HG03432 (cell line): Measurements from ENCODE around the gene LGALS7B.
A peak's percentile ranks its signal among the peaks of the same experiment; 100 is the strongest.
"Not testable (repeated sequence)": the region's sequence is repeated elsewhere in the genome, so short reads cannot be mapped to it uniquely, and the experiment has no call there.

Experiments
- ATAC-seq: cut with Tn5 transposase; IDR thresholded peaks from one replicate; pipeline ENCODE4 v1.9.1; 2021; ENCODE audit warnings: mild to moderate bottlenecking, moderate library complexity; ENCODE audit not compliant: unreplicated experiment

The LGALS7B gene

DNA sequence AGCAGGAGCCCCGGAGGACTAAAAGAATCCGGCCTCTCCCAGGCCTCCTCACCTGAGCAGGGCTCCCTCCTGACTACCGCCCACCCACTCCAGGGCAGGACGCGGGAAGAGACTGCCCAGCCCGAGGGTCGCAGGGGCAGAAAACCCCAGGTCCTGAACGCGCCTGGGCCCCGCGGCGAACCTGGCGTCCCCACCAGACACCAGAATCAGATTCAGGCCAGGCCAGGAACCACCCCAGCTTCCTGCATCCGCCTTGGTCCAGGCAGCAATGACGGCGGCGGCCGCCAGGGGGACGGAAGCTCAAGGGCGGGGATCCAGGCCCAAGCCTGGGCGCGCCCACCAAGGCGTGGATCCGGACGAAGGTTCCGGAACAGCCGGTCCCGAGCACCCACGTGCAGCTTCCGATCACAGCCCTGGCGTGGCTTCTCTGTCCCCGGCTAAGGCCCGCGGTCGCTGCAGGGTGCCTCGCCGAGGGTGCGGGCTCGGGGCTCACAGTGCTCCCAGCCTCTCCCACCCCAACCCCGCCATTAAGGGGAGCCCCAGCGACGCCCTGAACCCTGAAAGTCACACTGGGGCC lies 19.3 kb upstream of the LGALS7B start:
- peak; percentile 68 for ATAC-seq

DNA sequence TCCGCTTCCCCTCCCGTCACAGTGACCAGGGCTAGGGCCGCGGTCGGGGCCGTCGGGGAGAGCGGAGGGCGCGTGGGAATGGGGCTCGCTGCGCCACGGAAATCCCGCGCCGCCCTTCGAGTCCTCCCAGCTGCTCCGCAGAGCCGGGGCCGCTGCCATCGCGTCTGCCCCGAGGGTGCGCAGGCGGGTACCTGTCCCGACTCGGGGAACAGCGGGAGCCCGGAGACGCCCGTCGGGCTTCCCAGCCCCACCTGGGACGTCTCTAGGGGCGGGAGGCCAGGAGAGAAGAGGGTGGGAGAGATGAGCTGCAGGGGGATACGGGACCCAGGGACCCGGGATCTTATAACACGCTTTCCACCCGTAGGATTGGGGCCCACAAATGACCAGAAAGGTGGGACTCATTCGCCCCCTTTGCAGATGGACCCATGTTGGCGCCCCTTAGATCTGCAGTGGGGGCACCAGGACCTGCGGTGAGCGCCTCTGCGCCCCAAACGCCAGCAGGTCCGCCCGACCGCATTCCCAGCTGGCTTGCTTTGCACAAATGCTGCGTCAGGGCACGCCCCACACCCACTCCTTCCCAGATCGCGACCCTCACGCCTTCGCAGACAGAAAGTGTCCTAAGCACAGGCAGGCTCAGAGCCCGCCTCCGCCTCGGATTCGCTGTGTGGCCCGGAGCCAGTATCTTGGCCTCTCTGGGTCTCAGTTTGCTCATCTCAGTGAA lies 18.6 kb upstream of the LGALS7B start:
- peak; percentile 15 for ATAC-seq

DNA sequence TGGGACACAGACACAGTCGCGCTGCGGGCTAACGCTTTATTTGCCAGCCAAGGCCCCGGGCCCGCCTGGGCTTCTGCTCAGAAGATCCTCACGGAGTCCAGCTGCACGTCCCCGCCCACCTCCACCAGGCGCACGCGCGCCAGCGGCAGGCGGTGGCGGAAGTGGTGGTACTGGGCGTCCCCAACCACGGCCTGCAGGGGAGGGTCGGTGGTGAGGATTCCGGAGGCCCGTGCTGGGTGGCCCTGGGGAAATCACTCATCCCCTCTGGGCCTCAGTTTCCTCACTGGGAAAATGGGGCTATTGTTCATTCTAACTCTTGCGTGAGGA lies 18.1 kb upstream of the LGALS7B start:
- ATAC-seq: peak; percentile 53

DNA sequence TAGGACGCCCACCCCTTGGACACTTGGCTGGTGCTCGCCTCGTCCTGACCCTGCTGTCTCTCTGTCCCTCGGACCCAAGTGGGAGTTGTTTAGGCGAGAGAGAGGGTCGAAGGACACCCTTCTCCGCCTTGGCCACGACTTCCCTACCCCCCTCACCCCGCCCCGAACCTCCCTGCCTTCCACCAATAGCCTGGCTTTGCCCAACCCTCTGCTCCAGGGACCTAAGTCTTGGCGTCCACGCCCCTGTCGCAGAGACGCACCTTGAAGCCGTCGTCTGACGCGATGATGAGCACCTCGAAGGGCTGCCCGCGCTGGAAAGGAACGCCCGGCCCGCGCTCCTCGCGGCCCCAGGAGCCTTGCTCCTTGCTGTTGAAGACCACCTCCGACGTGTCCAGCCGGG lies 17.4 kb upstream of the LGALS7B start:
- not testable (repeated sequence) for ATAC-seq

DNA sequence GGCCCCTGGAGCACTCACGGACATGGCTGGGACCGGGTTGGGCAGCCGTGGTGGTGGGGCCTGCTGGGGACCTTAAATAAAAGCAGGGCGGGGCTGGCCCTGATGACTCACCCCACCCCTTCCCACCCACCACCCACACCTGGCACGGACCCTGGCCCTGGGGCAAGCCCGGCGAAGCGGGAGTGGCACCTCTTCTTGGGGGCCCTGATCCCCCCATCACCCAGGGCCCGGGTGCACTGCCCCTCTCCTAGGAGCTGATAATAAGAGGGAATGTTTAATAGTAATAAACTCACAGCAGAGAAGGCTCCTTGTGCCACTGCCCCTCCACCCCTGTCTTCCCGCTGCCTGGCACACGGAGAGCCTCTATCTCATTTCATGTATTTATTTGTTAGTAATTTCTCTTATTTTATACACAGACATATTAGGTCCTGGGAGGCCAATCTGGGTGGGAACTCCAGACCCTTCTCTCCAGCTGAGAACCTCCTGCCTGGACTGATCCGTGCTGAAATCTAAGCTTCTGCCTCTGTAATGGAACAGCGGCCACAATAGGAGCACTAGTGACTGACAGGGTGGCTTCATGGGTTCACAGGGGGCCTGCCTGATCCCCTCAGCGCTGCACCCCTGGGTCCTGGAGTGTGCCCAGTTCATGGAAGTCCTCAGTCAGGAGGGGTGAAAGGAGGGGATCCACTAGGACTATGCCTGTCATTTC lies 15.4 kb upstream of the LGALS7B start, which contains the start of gene LGALS7:
LGALS7 (minus strand) TSS at position 49 of the 709 bp plus-strand sequence; CDS start at position 24, 25 bp downstream.
- no peak for ATAC-seq

DNA sequence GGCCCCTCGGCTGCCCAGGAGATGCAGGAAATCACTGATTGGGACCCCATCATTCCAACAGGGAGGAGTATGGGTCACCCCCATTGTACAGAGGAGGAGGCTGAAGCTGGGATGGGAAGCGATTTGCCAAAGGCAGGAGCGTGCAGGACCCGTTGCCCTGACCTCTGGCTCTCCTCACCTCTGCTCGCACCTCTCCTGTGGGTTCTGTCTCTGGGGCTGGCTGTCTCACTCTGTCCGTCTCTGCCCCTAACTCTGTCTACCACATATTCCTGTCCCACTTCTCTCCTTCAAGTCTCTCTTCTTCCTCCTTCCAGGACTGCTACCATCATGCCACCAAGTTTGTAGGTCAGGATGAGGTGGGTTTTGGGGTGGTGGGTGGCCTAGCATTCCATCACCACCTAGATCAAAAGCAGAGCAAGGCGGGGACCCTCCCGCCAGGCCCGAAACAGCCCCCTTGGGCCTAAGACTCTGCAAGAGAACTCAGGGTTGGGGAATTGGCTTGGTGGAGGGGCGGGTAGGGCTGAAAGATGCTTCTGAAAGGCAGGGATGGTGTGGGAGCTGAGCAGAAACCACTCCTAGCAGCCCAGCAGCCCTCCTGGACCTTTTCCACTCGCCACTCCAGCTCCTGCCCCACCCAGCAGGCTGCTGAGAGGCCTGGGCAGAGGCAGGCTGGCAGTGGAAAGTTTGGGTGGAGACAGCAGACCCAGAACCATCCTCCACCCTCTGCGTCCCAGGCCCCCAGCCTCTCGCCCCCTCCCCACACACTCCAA lies 14.6 kb upstream of the LGALS7B start:
- no peak for ATAC-seq

DNA sequence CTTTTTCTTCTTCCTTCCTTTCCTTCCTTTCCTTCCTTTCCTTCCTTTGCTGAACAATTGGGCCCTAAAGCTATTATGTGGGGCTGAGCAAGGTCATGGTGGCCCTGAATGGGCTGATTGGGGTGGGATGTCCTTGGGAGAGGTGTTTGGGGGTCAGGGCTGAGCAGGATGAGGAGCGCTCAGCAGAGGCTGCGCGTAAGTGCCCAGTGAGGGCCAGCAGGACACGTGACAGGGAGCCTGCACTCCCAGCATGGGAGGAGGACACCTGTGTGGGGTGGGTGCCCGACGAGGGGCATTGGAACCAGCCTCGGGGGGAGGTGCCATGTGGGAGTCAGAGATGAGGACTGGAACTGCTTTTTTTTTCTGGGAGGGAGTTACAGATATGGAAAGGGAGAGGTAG lies 10.3 kb upstream of the LGALS7B start:
- no peak for ATAC-seq

DNA sequence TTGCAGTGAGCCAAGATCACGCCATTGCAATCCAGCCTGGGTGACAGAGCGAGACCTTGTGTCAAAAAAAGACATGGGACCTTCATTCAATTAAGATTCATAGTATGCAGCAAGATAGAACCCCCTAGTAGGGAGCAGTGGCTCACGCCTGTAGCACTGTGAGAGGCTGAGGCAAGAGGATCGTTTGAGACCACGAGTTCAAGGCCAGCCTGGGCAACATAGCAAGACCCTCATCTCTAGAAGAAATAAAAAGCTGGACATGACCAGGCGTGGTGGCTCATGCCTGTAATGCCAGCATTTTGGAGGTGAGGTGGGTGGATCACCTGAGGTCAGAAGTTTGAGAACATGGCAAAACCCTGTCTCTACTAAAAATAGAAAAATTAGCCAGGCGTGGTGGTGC lies 8.6 kb upstream of the LGALS7B start:
- ATAC-seq: no peak

DNA sequence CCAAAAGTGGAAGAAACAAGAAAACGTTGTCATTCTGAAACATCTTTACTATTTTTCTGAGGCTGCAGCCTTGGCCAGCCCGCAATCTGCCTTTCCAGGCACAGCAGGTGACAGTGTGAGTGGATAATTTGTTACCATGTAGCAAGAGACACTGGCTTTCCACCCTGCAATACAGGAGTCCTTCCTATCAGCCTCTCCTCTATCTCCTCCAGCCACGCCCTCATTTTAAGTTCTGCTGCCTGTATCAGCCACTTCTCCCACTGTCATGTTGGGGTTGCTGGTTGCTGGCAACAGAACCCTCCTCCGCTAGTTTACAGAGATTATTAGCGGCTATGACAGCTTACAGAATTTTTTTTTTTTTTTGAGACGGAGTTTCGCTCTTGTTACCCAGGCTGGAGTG lies 7.9 kb upstream of the LGALS7B start:
- no peak for ATAC-seq

DNA sequence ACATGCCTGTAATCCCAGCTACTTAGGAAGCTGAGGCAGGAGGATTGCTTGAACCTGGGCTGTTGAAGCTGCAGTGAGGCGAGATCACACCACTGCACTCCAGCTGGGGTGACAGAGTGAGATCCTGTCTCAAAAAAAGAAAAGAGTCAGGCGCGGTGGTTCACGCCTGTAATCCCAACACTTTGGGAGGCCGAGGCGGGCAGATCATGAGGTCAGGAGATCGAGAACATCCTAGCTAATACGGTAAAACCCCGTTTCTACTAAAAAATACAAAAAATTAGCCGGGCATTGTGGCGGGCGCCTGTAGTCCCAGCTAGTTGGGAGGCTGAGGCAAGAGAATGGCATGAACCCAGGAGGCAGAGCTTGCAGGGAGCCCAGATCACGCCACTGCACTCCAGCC lies 6.8 kb upstream of the LGALS7B start:
- ATAC-seq: not testable (repeated sequence)

DNA sequence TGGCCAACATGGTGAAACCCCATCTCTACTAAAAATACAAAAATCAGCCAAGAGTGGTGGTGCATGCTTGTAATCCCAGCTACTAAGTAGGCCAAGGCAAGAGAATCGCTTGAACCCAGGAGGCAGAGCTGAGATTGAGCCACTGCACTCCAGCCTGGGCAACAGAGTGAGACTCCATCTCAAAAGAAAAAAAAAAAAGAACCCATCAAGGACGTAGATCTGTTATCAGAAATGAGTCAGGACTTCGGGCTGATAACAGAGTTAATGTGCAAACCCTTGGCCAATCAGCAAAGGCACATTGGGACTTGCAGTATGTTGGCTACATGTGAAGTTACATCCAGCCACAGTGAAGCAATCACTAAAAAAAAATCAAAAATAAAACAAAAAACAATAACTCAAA lies 4.8 kb upstream of the LGALS7B start:
- ATAC-seq: no peak

DNA sequence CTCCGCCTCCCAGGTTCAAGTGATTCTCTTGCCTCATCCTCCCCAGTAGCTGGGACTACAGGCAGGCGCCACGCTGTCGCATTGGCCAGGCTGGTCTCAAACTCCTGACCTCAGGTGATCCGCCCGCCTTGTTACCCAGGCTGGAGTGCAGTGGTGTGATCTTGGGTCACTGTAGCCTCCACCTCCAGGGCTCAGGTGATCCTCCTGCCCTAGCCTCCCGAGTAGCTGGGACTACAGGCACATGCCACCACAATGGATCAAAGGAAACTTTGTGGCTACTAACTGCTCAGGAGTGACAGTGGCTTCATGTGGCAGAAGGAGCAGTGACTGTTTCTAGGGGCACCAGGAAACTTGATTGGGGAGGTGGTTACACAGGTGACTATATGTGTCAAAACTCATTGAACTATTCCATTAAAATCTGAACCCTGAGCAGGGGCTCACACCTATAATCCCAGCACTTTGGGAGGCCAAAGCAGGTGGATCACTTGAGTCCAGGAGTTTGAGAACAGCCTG lies 3.8 kb upstream of the LGALS7B start:
- ATAC-seq: no peak

DNA sequence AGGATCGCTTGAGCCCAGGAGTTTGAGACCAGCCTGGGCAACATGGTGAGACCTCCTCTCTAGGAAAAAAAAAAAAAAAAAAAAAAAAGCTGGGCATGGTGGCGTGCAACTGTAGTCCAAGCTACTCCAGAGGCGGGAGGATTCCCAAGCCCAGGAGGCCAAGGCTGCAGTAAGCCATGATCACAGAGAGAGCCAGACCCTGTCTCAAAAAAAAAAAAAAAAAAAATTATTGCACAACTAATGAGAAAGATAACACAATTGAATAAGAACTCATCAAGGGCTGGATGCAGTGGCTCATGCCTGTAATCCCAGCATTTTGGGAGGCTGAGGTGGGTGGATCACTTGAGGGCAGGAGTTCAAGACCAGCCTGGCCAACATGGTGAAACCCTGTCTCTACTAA lies 2.9 kb upstream of the LGALS7B start:
- ATAC-seq: not testable (repeated sequence)

DNA sequence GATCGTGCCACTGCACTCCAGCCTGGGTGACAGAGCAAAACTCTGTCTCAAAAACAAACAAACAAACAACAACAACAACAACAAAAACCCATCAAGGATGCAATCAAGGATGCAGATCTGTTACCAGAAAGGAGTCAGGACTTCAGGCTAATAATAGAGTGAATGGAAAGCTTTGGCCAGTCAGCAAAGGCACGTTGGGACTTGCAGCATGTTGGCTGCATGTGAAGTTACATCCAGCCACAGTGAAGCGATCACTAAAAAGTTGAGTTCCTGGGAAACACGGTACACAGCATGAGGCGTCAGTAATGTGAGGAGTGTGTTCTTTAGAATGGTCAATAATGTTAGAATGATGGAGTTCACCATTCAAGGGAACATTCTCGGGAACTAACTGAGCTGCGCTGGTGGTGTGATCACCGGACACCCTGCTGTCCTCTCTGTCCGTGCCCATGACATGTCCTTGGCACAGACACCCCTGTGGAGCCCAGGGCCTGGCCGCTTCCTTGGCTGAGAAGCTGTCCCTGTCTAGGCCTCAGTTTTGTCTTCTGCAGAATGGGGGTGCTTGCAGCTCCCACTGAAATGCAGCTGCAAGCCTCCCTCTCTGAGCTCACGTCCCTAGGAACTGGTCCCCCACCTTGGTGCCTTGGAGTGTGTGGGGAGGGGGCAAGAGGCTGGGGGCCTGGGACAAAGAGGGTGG lies 2.3 kb upstream of the LGALS7B start:
- no peak for ATAC-seq

DNA sequence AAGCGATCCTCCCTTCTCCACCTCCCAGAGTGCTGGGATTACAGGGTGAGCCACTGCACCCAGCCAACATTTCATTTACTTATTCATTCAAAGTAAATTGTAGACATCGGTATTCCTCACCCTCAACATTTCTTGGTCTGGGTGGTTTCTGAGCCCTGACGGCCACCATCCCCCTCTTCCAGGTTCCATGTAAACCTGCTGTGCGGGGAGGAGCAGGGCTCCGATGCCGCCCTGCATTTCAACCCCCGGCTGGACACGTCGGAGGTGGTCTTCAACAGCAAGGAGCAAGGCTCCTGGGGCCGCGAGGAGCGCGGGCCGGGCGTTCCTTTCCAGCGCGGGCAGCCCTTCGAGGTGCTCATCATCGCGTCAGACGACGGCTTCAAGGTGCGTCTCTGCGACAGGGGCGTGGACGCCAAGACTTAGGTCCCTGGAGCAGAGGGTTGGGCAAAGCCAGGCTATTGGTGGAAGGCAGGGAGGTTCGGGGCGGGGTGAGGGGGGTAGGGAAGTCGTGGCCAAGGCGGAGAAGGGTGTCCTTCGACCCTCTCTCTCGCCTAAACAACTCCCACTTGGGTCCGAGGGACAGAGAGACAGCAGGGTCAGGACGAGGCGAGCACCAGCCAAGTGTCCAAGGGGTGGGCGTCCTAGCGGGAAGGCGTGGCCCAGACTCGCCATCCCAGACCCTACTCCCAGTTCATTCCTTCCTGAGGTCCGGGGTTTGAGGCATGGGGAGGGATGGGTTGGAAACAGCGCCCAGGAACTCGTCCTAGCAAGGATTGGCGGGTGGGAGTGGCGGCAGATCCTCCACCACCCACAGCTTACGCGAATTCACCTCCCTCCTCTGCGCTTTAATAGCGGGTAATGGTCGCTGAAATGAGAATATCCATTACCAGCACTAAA lies 1.8 kb downstream of the LGALS7B start:
- not testable (repeated sequence) for ATAC-seq

DNA sequence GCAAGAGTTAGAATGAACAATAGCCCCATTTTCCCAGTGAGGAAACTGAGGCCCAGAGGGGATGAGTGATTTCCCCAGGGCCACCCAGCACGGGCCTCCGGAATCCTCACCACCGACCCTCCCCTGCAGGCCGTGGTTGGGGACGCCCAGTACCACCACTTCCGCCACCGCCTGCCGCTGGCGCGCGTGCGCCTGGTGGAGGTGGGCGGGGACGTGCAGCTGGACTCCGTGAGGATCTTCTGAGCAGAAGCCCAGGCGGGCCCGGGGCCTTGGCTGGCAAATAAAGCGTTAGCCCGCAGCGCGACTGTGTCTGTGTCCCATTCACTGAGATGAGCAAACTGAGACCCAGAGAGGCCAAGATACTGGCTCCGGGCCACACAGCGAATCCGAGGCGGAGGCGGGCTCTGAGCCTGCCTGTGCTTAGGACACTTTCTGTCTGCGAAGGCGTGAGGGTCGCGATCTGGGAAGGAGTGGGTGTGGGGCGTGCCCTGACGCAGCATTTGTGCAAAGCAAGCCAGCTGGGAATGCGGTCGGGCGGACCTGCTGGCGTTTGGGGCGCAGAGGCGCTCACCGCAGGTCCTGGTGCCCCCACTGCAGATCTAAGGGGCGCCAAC lies 2.6 kb downstream of the LGALS7B start:
- peak; percentile 72 for ATAC-seq

DNA sequence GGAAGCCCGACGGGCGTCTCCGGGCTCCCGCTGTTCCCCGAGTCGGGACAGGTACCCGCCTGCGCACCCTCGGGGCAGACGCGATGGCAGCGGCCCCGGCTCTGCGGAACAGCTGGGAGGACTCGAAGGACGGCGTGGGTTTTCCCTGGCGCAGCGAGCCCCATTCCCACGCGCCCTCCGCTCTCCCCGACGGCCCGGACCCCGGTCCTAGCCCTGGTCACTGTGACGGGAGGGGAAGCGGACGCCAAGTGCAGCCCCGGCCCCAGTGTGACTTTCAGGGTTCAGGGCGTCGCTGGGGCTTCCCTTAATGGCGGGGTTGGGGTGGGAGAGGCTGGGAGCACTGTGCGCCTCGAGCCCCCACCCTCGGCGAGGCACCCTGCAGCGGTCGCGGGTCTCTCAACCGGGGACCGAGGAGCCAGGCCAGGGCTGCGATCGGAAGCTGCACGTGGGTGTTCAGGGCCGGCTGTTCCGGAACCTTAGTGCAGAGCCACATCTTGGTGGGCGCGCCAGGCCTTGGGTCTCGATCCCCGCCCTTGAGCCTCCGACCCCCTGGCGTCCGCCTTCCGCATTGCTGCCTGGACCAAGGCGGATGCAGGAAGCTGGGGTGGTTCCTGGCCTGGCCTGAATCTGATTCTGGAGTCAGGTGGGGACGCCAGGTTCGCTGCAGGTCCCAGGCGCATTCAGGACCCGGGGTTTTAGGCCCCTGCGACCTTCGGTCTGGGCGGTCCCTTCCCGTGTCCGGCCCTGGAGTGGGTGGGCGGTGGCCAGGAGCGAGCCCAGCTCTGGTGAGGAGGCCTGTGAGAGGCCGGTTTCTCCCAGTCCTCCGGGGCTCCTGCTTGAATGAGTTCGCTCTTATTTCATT lies 3.5 kb downstream of the LGALS7B start:
- no peak for ATAC-seq

DNA sequence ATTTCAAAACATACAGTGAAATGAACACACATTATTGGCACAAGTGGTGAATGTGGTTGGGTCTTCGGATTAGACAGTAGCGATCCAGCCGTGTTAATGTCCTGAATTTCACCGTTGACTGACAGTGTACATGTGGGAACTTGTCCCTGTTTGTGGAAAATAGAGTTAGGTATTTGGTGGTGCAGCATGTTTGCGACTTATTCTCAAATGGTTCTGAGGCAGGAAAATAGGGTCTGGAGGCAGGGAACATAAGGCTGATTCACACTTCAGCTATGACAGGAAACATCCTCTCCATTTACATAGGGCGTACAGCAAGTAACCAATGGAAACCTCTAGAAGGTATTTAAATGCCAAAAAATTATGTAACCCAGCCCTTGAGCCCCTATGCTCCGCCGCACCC lies 4.2 kb downstream of the LGALS7B start:
- no peak for ATAC-seq
